HepG2 (cell line): Measurements from ENCODE around the gene NINJ2. TPM values are rescaled to one million over a fixed set of nuclear protein-coding genes. Genes with fewer than 3 reads are reported as not detected.

Source experiments
- CCAR2 ChIP-seq: fragments of 200-400 bp; formaldehyde crosslinking; optimal IDR thresholded peaks from 2 replicates; pipeline ENCODE3; 2018; ENCODE audit warnings: low read depth, mild to moderate bottlenecking, low read length, moderate library complexity
- EP300 ChIP-seq, 3 experiments: sonication (generic) in 1 of 3; formaldehyde crosslinking in 1 of 3; IDR thresholded peaks; 2 replicates each; pipeline versions ENCODE4 v1.5.1 to v1.6.1; 2011 to 2020; ENCODE audit warnings: low read depth in 2 of 3, low read length in 2 of 3, borderline replicate concordance in 1 of 3, improper control_type of control experiment in 1 of 3, mild to moderate bottlenecking in 1 of 3, missing genetic modification reagents in 1 of 3, moderate library complexity in 1 of 3
- ERF ChIP-seq: IDR thresholded peaks from 2 replicates; pipeline ENCODE4 v1.6.1; 2018; ENCODE audit warnings: missing biosample characterization, missing genetic modification reagents
- RXRA ChIP-seq: sonication (generic); formaldehyde crosslinking; IDR thresholded peaks from 2 replicates; pipeline ENCODE4 v1.5.1; 2020; ENCODE audit warnings: missing genetic modification reagents
- ZMYM2 ChIP-seq: sonication (generic); formaldehyde crosslinking; IDR thresholded peaks from 2 replicates; pipeline ENCODE4 v1.8.0; 2022; ENCODE audit warnings: mild to moderate bottlenecking, missing genetic modification reagents
- ZNF335 ChIP-seq: sonication (generic); formaldehyde crosslinking; IDR thresholded peaks from 2 replicates; pipeline ENCODE4 v1.4.0; 2020; ENCODE audit warnings: missing genetic modification reagents
- ZNF407 ChIP-seq: sonication (generic); formaldehyde crosslinking; IDR thresholded peaks from one replicate; pipeline ENCODE4 v1.5.1; 2020; ENCODE audit warnings: mild to moderate bottlenecking, missing genetic modification reagents; ENCODE audit errors: not compliant biosample characterization
- ZNF75D ChIP-seq: sonication (generic); formaldehyde crosslinking; IDR thresholded peaks from 2 replicates; pipeline ENCODE4 v1.8.1; 2023; ENCODE audit warnings: missing genetic modification reagents, mild to moderate bottlenecking, borderline replicate concordance
- ZNF788 ChIP-seq: sonication (generic); formaldehyde crosslinking; IDR thresholded peaks from 2 replicates; pipeline ENCODE4 v1.5.0; 2020; ENCODE audit warnings: mild to moderate bottlenecking, missing genetic modification reagents, borderline replicate concordance
- ZSCAN31 ChIP-seq: sonication (generic); formaldehyde crosslinking; IDR thresholded peaks from 2 replicates; pipeline ENCODE4 v1.5.0; 2020; ENCODE audit warnings: low read depth, mild to moderate bottlenecking, missing genetic modification reagents
- polyA plus RNA-seq, 8 experiments: library from polyadenylated mRNA; depleted of rRNA in 3 of 8; stranded (reverse) in 7 of 8; unstranded in 1 of 8; fragments of >200 nt; fragmentation: Illumina TruSeq in 4 of 8; extraction: Trizol in 4 of 8; gene quantifications; 2 replicates each; pipeline versions ENCODE4 v1.2.1 to v1.2.3, GENCODE V29; 2011 to 2016; ENCODE audit warnings: low read depth in 4 of 8, missing spikeins in 1 of 8, mixed read lengths in 1 of 8; ENCODE audit not compliant: insufficient read depth in 1 of 8
- total RNA-seq, 5 experiments: library from RNA; depleted of rRNA; stranded (reverse); fragments of >200 nt; fragmentation: Illumina TruSeq; extraction: Trizol; gene quantifications; 2 replicates each; pipeline ENCODE4 v1.2.3, GENCODE V29; 2016; ENCODE audit warnings: low read depth in 1 of 5
- TF ChIP-seq, protein P1 (sequence below): sonication (generic); formaldehyde crosslinking; IDR thresholded peaks from 2 replicates; pipeline ENCODE4 v1.5.1; 2020; ENCODE audit warnings: missing genetic modification reagents, mild to moderate bottlenecking, borderline replicate concordance
- TF ChIP-seq, protein P2 (sequence below): sonication (generic); formaldehyde crosslinking; IDR thresholded peaks from 2 replicates; pipeline ENCODE4 v1.5.1; 2020; ENCODE audit warnings: missing genetic modification reagents, mild to moderate bottlenecking, borderline replicate concordance
- TF ChIP-seq, protein P3 (sequence below): sonication (generic); formaldehyde crosslinking; conservative IDR thresholded peaks from 2 replicates; pipeline ENCODE4 v1.4.0; 2020; ENCODE audit warnings: missing genetic modification reagents

Gene NINJ2
- total and polyA plus RNA-seq, 2 of the 13 experiments (the other 11 are each of a cell fraction or from before 2014, with no cell fraction given): 0.62 to 3.8 TPM

GRCh38 chr12:585062-586061 is 77.9 kb downstream of the NINJ2 start (continued):
- TF ChIP-seq, protein P1, sequence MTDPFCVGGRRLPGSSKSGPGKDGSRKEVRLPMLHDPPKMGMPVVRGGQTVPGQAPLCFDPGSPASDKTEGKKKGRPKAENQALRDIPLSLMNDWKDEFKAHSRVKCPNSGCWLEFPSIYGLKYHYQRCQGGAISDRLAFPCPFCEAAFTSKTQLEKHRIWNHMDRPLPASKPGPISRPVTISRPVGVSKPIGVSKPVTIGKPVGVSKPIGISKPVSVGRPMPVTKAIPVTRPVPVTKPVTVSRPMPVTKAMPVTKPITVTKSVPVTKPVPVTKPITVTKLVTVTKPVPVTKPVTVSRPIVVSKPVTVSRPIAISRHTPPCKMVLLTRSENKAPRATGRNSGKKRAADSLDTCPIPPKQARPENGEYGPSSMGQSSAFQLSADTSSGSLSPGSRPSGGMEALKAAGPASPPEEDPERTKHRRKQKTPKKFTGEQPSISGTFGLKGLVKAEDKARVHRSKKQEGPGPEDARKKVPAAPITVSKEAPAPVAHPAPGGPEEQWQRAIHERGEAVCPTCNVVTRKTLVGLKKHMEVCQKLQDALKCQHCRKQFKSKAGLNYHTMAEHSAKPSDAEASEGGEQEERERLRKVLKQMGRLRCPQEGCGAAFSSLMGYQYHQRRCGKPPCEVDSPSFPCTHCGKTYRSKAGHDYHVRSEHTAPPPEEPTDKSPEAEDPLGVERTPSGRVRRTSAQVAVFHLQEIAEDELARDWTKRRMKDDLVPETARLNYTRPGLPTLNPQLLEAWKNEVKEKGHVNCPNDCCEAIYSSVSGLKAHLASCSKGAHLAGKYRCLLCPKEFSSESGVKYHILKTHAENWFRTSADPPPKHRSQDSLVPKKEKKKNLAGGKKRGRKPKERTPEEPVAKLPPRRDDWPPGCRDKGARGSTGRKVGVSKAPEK (CRISPR knock-in tag): 0 out of 2 replicates have a peak, but pooled peaks have one; percentile 31
- TF ChIP-seq, protein P2, sequence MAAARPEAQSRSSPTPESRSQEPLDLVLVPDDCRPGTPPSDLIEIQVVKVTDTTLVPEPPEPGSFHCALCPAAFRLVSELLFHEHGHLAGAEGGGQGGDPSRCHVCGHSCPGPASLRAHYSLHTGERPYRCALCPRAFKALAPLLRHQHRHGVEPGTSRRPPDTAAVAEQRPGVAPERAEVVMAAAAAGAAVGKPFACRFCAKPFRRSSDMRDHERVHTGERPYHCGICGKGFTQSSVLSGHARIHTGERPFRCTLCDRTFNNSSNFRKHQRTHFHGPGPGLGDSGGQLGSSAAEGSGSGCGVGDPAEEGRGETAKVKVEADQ: no peak
- TF ChIP-seq RXRA (CRISPR knock-in tag) (peak; percentile 85; the same call in 1 of the 2 replicates), ZNF407 (no peak), ZNF788 (CRISPR knock-in tag) (peak; percentile 95), ZSCAN31 (CRISPR knock-in tag) (peak; percentile 29; the same call in 1 of the 2 replicates), CCAR2 (peak; percentile 85), ZNF335 (CRISPR knock-in tag) (0 out of 2 replicates have a peak, but pooled peaks have one; percentile 44), ZNF75D (CRISPR knock-in tag) (no peak), ERF (CRISPR knock-in tag) (peak; percentile 93), ZMYM2 (peak; percentile 100), EP300 (IDR thresholded peaks at IDR 0.05; ENCODE audit: low read depth in 2 of 2, low read length in 2 of 2) (peak; percentile 86 to 97), EP300 (CRISPR knock-in tag; IDR thresholded peaks at IDR 0.05; ENCODE audit: borderline replicate concordance) (peak; percentile 94)
- TF ChIP-seq, protein P3, sequence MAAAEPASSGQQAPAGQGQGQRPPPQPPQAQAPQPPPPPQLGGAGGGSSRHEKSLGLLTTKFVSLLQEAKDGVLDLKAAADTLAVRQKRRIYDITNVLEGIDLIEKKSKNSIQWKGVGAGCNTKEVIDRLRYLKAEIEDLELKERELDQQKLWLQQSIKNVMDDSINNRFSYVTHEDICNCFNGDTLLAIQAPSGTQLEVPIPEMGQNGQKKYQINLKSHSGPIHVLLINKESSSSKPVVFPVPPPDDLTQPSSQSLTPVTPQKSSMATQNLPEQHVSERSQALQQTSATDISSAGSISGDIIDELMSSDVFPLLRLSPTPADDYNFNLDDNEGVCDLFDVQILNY (CRISPR knock-in tag): no peak
